Stimulated activated effector memory CD8-positive, alpha-beta T cell treated with anti-CD3 and anti-CD28 coated beads, Interleukin-12 subunit alpha, Interleukin-12 subunit beta, amount 100 ng/mL, for 72 hours (primary cell): ENCODE data around the gene BRD1.
A peak's percentile ranks its signal among the peaks of the same experiment; 100 is the strongest.

ENCODE experiments used
- ATAC-seq: fragments of 150-1000 bp; cut with Tn5 transposase; 2 replicates; pipeline ENCODE4 v1.10.0; 2021
- DNase-seq, 2 donors: peaks; one replicate each; pipeline ENCODE4 v3.0.0; 2021 to 2022; ENCODE audit warnings: low spot score in 2 of 2
- H3K27ac Mint-ChIP-seq: one replicate; pipeline ENCODE4 v1.8.0; 2022; ENCODE audit warnings: mild to moderate bottlenecking, mixed read lengths
- H3K36me3 Mint-ChIP-seq: one replicate; pipeline ENCODE4 v1.8.0; 2022; ENCODE audit warnings: mild to moderate bottlenecking, mixed read lengths
- H3K4me1 Mint-ChIP-seq: one replicate; pipeline ENCODE4 v1.8.0; 2022; ENCODE audit warnings: mixed read lengths
- H3K4me3 Mint-ChIP-seq: one replicate; pipeline ENCODE4 v1.8.0; 2022; ENCODE audit warnings: mild to moderate bottlenecking, mixed read lengths
- H3K9me3 Mint-ChIP-seq: one replicate; pipeline ENCODE4 v1.8.0; 2022; ENCODE audit warnings: mixed read lengths

BRD1 gene

GRCh38 chr22:49827853-49828598 lies at the start of gene BRD1:
BRD1 (minus strand) TSS chr22:49827873; CDS start chr22:49824317, 3,556 bp downstream.
- DNase-seq (peak; percentile 46 to 72), ATAC-seq (peak; percentile 69)
- Mint-ChIP-seq H3K9me3 (no peaks in the 10 kb centered on the region), H3K27ac (peak within 1 kb of the TSS; percentile 95), H3K4me1 (peaks cover 42% of the 10 kb centered on the region), H3K36me3 (peaks cover 33% of the 10 kb centered on the region), H3K4me3 (peak within 1 kb of the TSS; percentile 89)

DNA sequence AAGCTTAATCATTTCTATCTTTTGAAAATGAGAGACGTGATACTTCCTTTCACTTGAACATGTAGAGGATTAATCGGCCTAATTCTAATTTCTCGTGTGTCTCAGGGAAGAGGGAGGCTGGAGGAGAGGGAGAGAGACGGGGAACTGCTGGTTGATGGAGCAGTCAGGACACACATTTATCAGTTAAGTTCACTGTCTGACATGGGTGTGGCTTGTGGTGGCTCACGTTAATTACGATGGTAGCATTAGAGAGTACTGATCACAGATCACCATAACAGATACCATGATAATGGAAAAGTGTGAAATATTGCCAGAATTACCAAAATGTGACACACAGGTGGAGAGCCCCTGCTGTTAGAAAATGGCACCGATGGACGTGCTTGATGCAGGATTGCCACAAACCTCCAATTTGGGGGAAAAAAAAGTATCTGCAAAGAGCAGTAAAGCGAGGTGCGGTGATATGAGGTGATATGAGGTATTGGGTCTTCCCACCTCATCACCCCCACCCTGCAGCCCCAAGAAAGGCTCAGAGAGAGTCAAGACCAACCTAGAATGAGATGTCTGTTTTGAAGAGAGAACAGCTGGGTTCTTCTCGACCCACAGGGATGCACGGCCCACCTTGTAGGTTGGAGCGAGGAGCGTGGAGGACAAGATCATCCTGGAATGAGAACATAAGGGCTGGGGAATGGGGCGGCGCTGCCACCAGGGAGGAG lies 45.7 kb upstream of the BRD1 start:
- peaks cover 54% of the 10 kb centered on the region for H3K4me1 Mint-ChIP-seq
- peaks cover 55% of the 10 kb centered on the region for H3K36me3 Mint-ChIP-seq

DNA sequence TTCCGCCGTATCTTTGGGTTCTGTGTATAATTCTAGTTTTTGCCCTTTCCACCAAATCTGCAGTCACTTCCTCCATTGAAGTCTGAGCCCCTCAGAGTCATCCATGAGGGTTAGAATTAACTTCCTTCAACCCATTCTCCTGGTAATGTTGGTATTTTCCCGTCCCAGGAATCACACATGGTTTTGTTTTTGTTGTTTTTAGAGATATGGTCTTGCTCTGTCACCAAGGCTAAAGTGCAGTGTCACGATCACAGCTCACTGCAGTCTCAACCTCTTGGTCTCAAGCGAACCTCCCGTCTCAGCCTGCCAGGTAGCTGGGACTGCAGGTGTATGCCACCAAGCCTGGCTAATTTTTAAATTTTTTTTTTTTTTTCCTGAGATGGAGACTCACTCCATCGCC lies 44.7 kb upstream of the BRD1 start:
- ATAC-seq (no peak), DNase-seq (no peak)
- H3K9me3 Mint-ChIP-seq = no peaks in the 10 kb centered on the region
- peaks cover 50% of the 10 kb centered on the region for H3K36me3 Mint-ChIP-seq
- peaks cover 65% of the 10 kb centered on the region for H3K4me1 Mint-ChIP-seq
- H3K27ac Mint-ChIP-seq = peak overlapping the region; percentile 41
- no peak overlapping the region for H3K4me3 Mint-ChIP-seq

More for the DNA sequence above, 45.7 kb upstream of the BRD1 start:
- peak overlapping the region; percentile 85 for H3K27ac Mint-ChIP-seq
- no peak for ATAC-seq
- H3K9me3 Mint-ChIP-seq = no peaks in the 10 kb centered on the region
- no peak overlapping the region for H3K4me3 Mint-ChIP-seq
- no peak for DNase-seq

- no peak overlapping the region for H3K4me3 Mint-ChIP-seq
- H3K4me1 Mint-ChIP-seq = peaks cover 71% of the 10 kb centered on the region
- H3K36me3 Mint-ChIP-seq = peaks cover 48% of the 10 kb centered on the region
- DNase-seq = no peak
- no peak overlapping the region for H3K27ac Mint-ChIP-seq
- H3K9me3 Mint-ChIP-seq = no peaks in the 10 kb centered on the region
- ATAC-seq = no peak
Observed at GRCh38 chr22:49871482-49871881, 43.8 kb upstream of the BRD1 start.

DNA sequence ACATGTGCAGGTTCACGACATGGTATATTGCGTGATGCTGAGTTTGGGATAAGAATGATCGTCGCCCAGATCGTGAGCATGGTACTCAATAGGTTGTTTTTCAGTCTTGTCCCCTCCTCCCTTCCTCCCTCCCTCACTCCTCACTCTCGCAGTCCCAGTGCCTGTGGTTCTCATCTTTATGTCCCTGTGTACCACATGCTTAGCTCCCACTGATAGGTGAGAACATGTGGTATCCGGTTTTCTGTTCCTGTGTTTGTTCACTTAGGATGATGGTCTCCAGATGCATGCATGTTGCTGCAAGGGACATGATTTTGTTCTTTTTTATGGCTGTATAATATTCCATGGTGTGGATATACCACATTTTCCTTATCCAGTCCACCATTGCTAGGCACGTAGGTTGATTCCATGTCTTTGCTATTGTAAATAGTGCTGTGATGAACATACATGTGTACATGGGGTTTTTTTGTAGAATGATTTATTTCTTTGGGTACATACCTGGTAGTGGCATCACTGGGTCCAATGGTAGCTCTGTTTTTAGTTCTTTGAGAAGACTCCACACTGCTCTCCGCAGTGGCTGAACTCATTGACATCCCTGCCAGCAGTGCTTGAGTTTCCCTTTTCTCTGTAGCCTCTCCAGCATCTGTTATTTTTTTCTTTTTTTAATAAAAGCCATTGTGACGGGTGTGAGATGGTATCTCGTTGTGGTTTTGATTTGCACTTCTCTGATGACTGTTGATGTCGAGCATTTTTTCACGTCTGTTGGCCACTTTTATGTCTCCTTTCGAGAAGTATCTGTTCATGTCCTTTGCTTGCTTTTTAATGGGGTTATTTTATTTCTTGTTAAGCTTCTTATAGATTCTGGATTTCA lies 42.4 kb upstream of the BRD1 start:
- peak overlapping the region; percentile 79 for H3K27ac Mint-ChIP-seq
- H3K36me3 Mint-ChIP-seq = peaks cover 41% of the 10 kb centered on the region
- peak; percentile 76 for ATAC-seq
- H3K9me3 Mint-ChIP-seq = peaks cover 3% of the 10 kb centered on the region
- peak overlapping the region; percentile 39 for H3K4me3 Mint-ChIP-seq
- peaks cover 73% of the 10 kb centered on the region for H3K4me1 Mint-ChIP-seq
- DNase-seq = no peak

GRCh38 chr22:49869086-49869830 lies 41.6 kb upstream of the BRD1 start:
- peaks cover 3% of the 10 kb centered on the region for H3K9me3 Mint-ChIP-seq
- H3K4me1 Mint-ChIP-seq = peaks cover 75% of the 10 kb centered on the region
- H3K27ac Mint-ChIP-seq = no peak overlapping the region
- ATAC-seq (no peak), DNase-seq (no peak)
- H3K4me3 Mint-ChIP-seq = peak overlapping the region; percentile 69
- H3K36me3 Mint-ChIP-seq = peaks cover 33% of the 10 kb centered on the region

DNA sequence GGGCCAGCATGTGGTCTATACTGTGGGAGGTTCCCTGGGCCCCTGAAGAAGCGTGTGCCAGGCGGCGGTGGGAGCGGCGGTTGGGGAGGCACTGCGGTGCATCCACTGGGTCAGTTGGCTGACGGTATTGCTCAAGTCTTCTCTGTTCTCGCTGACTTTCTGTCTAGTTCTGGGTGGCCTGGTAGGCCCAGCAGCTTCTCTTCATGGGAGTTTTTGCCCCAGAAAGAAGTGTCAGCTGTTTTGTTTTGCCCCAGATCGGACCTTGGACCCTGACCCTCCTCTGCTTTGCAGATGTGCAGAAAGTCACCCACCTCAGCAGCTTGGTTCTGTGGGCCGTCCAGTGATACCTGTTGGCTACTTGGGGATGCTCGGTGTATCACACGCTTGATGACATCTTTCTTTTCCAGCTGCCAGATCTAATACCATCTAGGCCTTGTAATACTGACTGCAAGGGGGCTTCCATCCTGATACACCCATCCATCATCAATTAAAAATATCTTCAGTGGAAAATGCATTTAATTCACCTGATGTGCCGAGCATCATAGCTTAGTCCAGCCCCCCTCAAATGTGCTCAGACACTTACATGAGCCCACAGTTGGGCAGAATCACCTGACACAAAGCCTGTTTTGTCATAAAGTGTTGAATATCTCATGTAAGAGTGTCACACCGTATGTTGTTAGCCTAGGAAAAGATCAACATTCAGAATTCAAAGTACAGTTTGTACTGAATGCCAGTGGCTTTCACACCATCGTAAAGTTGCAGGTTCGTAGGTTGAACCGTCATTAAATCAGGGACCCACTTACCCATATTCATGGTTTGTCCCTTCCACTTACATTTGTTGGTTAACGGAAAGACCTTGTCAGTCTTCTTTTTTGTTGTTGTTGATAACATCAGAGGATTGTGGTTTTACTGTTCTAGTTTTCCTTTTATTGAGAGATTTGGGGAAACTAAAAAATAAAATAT lies 39.9 kb upstream of the BRD1 start:
- no peak for DNase-seq
- peak overlapping the region; percentile 78 for H3K27ac Mint-ChIP-seq
- ATAC-seq = peak; percentile 72
- H3K36me3 Mint-ChIP-seq = peaks cover 23% of the 10 kb centered on the region
- peaks cover 71% of the 10 kb centered on the region for H3K4me1 Mint-ChIP-seq
- H3K4me3 Mint-ChIP-seq = peak overlapping the region; percentile 69
- peaks cover 3% of the 10 kb centered on the region for H3K9me3 Mint-ChIP-seq

DNA sequence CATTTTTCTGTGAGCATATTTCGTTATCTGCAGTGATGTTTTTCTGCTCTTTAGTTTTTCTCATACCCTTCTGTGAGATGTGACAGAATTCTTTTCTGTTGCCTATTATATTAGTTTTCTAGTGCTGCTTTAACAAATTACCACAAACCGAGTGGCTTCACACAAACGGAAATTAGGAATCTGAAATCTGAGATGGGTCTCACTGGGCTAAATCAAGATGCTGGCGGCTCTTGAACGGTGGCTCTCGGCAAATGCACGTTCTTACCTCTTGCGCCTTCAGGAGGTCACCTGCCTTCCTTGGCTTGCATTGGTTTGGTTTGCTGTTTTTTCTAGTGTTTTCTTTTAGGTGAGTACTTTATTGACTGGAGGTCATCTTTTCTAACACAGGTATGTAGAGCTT lies 39.0 kb upstream of the BRD1 start:
- DNase-seq = no peak
- Mint-ChIP-seq H3K36me3 (peaks cover 23% of the 10 kb centered on the region), H3K4me1 (peaks cover 70% of the 10 kb centered on the region), H3K4me3 (peak overlapping the region; percentile 69), H3K9me3 (peaks cover 3% of the 10 kb centered on the region), H3K27ac (peak overlapping the region; percentile 78)
- no peak for ATAC-seq

GRCh38 chr22:49866134-49866533 lies 38.5 kb upstream of the BRD1 start:
- DNase-seq (no peak), ATAC-seq (no peak)
- Mint-ChIP-seq H3K4me1 (peaks cover 75% of the 10 kb centered on the region), H3K27ac (peak overlapping the region; percentile 78), H3K9me3 (peaks cover 3% of the 10 kb centered on the region), H3K36me3 (peaks cover 23% of the 10 kb centered on the region), H3K4me3 (peak overlapping the region; percentile 69)

GRCh38 chr22:49865156-49865555 lies 37.5 kb upstream of the BRD1 start:
- Mint-ChIP-seq H3K27ac (no peak overlapping the region), H3K4me3 (no peak overlapping the region), H3K4me1 (peaks cover 68% of the 10 kb centered on the region), H3K9me3 (peaks cover 3% of the 10 kb centered on the region), H3K36me3 (peaks cover 23% of the 10 kb centered on the region)
- DNase-seq = no peak
- ATAC-seq = no peak

- peaks cover 20% of the 10 kb centered on the region for H3K36me3 Mint-ChIP-seq
- ATAC-seq (no peak), DNase-seq (no peak)
- H3K4me3 Mint-ChIP-seq = no peak overlapping the region
- peaks cover 60% of the 10 kb centered on the region for H3K4me1 Mint-ChIP-seq
- peak overlapping the region; percentile 61 for H3K27ac Mint-ChIP-seq
- peaks cover 3% of the 10 kb centered on the region for H3K9me3 Mint-ChIP-seq
Observed at GRCh38 chr22:49863931-49864330, 36.3 kb upstream of the BRD1 start.

- ATAC-seq = no peak
- H3K4me3 Mint-ChIP-seq = no peak overlapping the region
- peaks cover 3% of the 10 kb centered on the region for H3K9me3 Mint-ChIP-seq
- peaks cover 26% of the 10 kb centered on the region for H3K36me3 Mint-ChIP-seq
- peaks cover 60% of the 10 kb centered on the region for H3K4me1 Mint-ChIP-seq
- no peak overlapping the region for H3K27ac Mint-ChIP-seq
- no peak for DNase-seq
Observed at GRCh38 chr22:49862496-49862776, 34.8 kb upstream of the BRD1 start.

- peaks cover 3% of the 10 kb centered on the region for H3K9me3 Mint-ChIP-seq
- H3K4me1 Mint-ChIP-seq = peaks cover 60% of the 10 kb centered on the region
- H3K27ac Mint-ChIP-seq = no peak overlapping the region
- DNase-seq = no peak
- H3K4me3 Mint-ChIP-seq = no peak overlapping the region
- H3K36me3 Mint-ChIP-seq = peaks cover 21% of the 10 kb centered on the region
- ATAC-seq = no peak
Observed at GRCh38 chr22:49861642-49862495, 34.2 kb upstream of the BRD1 start.
